GM23248 (cell line): ENCODE data around the gene RRP36.

Source experiments
- EZH2 ChIP-seq: fragments of 200-600 bp; sonication (generic); IDR thresholded peaks from 2 replicates; pipeline ENCODE4 v1.6.1; 2018; ENCODE audit warnings: antibody characterized with exemption, mild to moderate bottlenecking; ENCODE audit not compliant: insufficient read depth, poor library complexity, severe bottlenecking
- EZH2phosphoT487 ChIP-seq: fragments of 200-600 bp; sonication (generic); IDR thresholded peaks from 2 replicates; pipeline ENCODE4 v1.6.1; 2018; ENCODE audit warnings: antibody characterized with exemption, moderate library complexity, mild to moderate bottlenecking, low read depth; ENCODE audit not compliant: insufficient read depth

- TF ChIP-seq EZH2 (no peak), EZH2phosphoT487 (no peak)
Measured at GRCh38 chr6:43050981-43051380, 29.6 kb downstream of the RRP36 start.
